Stimulated activated CD8-positive, alpha-beta memory T cell treated with anti-CD3 and anti-CD28 coated beads, Interleukin-4, amount 100 ng/mL, for 4 hours (primary cell): Measurements from ENCODE around the gene LORICRIN.

Source experiments
- DNase-seq, 2 donors: peaks; one replicate each; pipeline ENCODE4 v3.0.0-alpha.2; 2020; ENCODE audit warnings: low read depth in 2 of 2, low spot score in 1 of 2

Gene LORICRIN

DNA sequence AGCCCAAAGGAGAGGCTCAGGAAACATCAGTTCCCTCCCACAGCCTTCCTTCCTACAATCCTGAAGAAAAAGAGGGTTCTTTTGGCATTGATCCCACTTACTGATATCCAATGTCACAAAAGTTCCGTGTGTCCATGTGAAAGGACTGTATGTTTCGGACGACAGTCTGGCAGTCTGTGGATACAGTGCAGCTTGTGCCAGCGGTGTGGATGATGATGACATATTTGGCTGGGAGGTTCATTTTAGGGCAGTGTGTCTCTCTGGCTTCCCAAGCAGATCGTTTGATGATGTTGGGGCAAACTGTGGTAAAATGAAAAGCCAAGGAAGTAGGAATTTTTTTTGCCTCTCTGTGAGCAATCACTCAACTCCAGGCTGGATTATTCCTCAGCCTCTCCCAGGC, 42.8 kb downstream of the LORICRIN start:
- no peak for DNase-seq

DNA sequence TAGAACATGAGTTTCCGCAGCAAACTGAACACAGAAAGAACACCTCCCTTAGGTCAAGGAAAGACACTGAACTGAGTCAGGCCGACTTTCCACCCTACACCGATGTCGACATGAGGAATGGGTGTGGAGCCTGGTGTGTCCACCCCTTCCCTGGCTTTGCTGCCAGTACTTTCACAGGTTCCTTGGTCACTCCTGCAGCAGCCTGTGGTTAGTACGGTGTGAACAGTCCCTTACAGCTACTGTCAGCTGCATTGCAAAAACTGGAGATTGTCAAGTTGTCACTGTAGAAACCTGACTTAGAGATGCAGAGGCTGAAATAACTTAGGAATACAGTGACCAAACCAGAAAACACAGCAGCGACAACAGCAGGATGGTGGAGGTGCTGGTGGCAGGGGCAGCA, 46.2 kb downstream of the LORICRIN start:
- no peak for DNase-seq

DNA sequence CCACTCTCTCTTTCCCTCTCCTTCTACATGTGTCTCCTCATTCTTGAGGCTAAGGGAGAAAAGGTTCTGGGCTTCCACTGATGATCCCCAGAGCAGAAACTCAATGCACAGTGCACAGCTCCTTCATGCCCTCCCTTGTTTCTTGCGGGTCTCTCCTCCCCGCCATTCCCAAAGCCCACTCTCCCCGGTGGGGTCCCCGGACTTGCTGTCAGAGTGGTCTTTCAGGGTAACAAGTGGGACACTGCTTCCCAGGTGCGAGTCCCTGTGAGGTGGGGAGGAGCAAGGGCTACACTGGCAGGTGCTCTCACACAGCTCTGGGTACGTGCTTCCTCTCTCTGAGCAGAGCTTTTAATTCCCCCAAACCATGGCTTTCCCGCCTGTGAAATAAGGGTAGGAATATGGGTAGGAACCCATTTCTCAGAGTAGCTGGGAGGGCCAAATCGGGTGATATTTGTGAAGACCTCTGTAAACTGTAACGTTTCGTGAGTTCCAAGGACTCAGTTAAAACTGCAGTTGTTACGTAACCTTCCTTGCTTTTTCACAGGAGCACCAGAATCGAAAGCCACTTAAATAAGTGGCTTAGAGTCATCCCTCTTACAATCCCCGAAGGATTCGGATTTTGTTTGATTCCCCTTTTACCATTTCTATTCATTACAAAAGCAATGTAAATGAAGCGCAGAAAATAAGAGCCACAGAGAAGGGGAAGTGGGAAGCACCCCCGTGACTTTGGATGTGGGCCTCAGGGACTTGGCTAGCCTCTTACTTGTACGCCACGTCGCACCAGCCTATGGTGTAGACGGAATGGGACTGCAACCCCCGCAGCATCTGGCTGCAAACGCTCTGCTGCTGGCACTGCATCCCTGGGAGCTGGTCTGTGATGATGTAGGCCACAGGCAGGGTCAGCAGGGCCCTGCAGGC, 47.1 kb downstream of the LORICRIN start:
- no peak for DNase-seq

DNA sequence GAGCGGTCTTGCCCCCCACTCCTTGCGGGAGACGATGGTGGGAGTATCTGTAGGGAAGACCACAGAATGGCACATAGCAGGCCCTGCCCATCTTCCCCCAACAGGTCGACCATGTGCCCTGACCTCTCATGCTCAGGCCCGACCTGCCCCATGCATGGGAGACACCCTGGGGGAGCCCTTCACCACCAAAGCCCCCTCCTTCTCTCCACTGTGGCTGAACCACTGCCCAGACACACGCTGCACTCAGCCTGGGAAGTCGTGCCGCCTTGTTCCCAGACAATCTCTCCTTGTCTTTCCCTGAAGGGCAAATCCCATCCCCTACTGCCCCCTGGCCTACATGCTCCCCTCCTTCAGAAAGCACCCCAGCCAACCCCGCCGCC, 47.7 kb downstream of the LORICRIN start:
- no peak for DNase-seq

DNA sequence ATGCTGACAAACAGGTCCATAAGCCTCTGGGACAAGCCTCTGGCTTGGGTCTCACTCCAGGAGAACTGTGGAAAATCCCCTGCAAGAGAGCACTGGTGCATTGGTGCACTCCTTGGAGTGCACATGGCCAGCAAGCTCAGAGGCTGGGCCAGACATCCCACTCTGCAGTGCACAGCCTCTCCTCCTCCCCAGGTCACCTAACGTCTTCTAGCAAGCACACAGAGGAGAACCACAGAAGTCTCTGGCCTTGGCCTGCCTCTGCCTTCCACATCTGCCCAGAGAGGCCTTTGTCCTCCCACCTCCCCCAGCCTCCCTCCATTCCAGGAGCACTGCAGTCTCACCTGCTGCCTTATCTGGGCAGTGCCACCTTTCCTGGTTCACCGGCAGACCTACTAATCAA, 49.1 kb downstream of the LORICRIN start:
- DNase-seq = no peak

DNA sequence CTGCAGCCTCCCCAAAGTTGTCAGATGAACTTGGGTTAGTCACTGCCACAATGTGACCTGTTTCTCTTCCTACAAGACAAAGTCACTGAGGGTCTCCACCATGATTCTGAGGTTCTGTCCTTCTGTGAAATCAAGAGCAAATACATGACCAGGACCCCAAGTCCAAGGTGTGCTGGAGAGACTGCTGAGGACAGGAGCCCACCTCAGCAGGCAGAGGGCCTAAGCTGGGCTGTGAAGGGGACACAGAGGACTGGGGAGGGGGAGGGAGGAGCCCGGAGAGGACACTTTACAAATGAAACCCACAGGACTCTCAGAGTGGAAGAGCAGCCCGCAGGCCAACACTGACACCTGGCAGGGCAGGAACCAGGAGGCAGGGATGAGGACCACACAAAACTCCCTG, 50.0 kb downstream of the LORICRIN start:
- DNase-seq = no peak

DNA sequence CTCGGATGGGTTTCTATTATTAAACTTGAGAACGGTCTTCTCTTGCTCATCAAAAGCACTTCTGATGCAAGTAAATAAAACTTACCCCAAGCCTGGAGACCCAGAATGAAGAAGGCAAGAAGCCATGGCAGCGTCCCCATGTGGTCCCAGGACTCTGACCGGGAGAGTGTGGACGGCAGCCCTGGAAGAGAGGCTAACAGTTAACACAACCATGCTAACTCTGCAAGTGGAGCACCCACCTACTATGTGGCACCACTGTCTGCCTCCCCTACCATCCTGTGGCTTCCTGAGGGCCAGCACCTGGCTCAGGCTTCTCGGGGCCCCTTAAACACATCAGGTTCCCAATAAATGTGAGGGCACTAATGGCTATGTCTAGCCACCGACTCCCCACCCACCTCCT, 51.0 kb downstream of the LORICRIN start:
- no peak for DNase-seq
